DMS153 treated with DMSO at 0.1 percent for 48 hours (cell line): ENCODE data around the gene HES2.
"Not testable (repeated sequence)": the region's sequence is repeated elsewhere in the genome, so short reads cannot be mapped to it uniquely, and the experiment has no call there.

Experiments used
- DNase-seq: peaks from one replicate; lab custom pipeline; 2025; ENCODE audit not compliant: unreplicated experiment; lab: John Stamatoyannopoulos, UW

The HES2 gene

GRCh38 chr1:6437012-6437700, 17.4 kb upstream of the HES2 start:
- DNase-seq, result not testable (repeated sequence)

GRCh38 chr1:6436277-6436676, 16.6 kb upstream of the HES2 start:
- DNase-seq, result not testable (repeated sequence)

GRCh38 chr1:6435547-6435946, 15.8 kb upstream of the HES2 start:
- no peak for DNase-seq

GRCh38 chr1:6435129-6435528, 15.4 kb upstream of the HES2 start:
- no peak for DNase-seq

- no peak for DNase-seq
Observed at GRCh38 chr1:6434186-6434585, 14.5 kb upstream of the HES2 start.

- not testable (repeated sequence) for DNase-seq
Observed at GRCh38 chr1:6431645-6432579, 12.2 kb upstream of the HES2 start.

GRCh38 chr1:6429660-6430411, 10.1 kb upstream of the HES2 start:
- DNase-seq, result not testable (repeated sequence)

- not testable (repeated sequence) for DNase-seq
Observed at GRCh38 chr1:6428453-6428852, 8.7 kb upstream of the HES2 start.

GRCh38 chr1:6427441-6428390, 8.0 kb upstream of the HES2 start:
- no peak for DNase-seq

- DNase-seq, result no peak
Observed at GRCh38 chr1:6426972-6427350, 7.2 kb upstream of the HES2 start.

GRCh38 chr1:6426277-6426971, 6.7 kb upstream of the HES2 start:
- DNase-seq, result no peak

- no peak for DNase-seq
Observed at GRCh38 chr1:6425658-6426057, 5.9 kb upstream of the HES2 start.

GRCh38 chr1:6424619-6425593, 5.2 kb upstream of the HES2 start, which contains the start of gene ESPN:
TSS of gene ESPN (plus strand) at chr1:6424776. CDS start at chr1:6424956, 180 bp downstream.
- no peak for DNase-seq

- DNase-seq, result no peak
Observed at GRCh38 chr1:6424000-6424565, 4.4 kb upstream of the HES2 start.

GRCh38 chr1:6423321-6423999, 3.7 kb upstream of the HES2 start:
- DNase-seq, result peak; percentile 68

- DNase-seq, result no peak
Observed at GRCh38 chr1:6421266-6421665, 1.5 kb upstream of the HES2 start.

- no peak for DNase-seq
Observed at GRCh38 chr1:6420454-6421042, 829 bp upstream of the HES2 start.
